ENCODE results near the gene RSBN1.

GRCh38 chr1:113821916-113822315 is 9.6 kb upstream of the RSBN1 start:
- TF ChIP-seq CTCF (IDR thresholded peaks at IDR 0.05): no peak
- TF ChIP-seq REST (IDR thresholded peaks at IDR 0.05; ENCODE audit: insufficient read depth in 1 of 2, low read depth in 2 of 2, low read length in 1 of 2): no peak
- TF ChIP-seq POLR2AphosphoS5 (IDR thresholded peaks at IDR 0.05; ENCODE audit: low read depth, low read length): no peak
- no peak for TF ChIP-seq TCF7L2 (IDR thresholded peaks at IDR 0.05; ENCODE audit: low read depth, low read length)
